Ureter (tissue), 1 donor: ENCODE data around the gene ERN2. TPM values are rescaled to one million over a fixed set of nuclear protein-coding genes. Genes with fewer than 3 reads are reported as not detected.
"Not testable (repeated sequence)": the region's sequence is repeated elsewhere in the genome, so short reads cannot be mapped to it uniquely, and the experiment has no call there.

Source experiments
- DNase-seq: peaks from one replicate; pipeline ENCODE4 v3.0.0-alpha.2; 2020; ENCODE audit warnings: low spot score
- total RNA-seq: library from RNA; stranded (reverse); gene quantifications from one replicate; pipeline ENCODE4 v1.2.4, GENCODE V29; 2023
- donor health status: DM: yes; HTN: yes; CAD: no.

Gene ERN2
- total RNA-seq, 1 donor from 2014 or later = 87.6 TPM

DNA sequence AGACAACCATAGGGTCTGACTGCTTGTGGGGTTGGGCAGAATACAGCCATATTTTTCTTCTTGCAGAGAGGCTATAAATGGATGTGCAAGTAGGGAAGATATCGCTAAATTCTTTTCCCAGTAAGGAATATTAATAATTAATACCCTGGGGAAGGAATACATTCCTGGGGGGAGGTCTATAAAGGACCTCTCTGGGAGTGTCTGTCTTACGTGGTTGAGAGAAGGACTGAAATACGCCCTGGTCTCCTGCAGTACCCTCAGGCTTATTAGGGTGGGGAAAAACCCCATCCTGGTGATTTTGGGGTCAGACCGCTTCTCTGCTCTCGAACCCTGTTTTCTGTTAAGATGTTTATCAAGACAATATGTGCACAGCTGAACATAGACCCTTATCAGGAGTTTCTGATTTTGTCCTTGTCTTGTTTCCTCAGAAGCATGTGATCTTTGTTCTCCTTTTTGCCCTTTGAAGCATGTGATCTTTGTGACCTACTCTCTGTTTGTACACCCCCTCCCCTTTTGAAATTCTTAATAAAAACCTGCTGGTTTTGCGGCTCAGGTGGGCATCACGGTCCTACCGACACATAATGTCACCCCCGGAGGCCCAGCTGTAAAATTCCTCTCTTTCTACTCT lies 9.7 kb upstream of the ERN2 start:
- DNase-seq = not testable (repeated sequence)

DNA sequence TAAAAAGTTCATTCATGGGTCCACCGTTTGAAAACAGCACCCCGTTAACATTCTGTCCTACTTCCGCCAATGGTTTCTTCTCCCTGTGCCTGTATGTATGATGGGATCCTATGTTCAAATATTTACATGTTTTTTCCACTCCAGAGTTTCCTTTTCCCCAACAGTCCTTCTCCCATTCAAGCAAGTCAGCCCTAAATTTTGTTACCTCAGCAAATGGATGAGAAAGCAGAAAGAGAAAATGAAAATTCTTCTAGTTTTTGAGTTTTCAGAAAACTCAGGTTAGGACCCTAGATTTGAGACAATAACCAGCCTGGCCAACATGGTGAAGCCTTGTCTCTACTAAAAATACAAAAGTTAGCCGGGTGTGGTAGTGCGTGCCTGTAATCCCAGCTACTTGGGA lies 3.5 kb upstream of the ERN2 start:
- no peak for DNase-seq

DNA sequence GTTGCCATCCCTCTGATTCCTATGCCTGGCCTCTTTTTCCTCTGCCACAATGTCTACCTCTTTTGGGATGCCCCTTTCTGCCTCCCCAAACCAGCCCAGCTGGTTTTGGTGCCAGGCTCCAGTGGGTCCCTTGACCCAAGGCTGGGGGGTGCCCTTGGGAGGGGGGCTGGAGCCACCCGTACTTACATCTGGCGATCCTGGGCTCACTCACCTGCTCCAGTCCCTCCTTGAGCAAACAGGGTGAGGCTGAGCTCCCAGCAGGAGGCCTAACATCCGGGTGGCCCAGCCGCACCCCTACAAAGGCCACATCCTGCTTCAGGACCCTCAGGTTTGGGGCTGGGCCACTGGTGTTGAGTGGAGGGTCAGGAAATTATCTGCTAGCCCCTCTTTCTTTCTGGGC lies 1.2 kb downstream of the ERN2 start:
- DNase-seq = peak; percentile 74

DNA sequence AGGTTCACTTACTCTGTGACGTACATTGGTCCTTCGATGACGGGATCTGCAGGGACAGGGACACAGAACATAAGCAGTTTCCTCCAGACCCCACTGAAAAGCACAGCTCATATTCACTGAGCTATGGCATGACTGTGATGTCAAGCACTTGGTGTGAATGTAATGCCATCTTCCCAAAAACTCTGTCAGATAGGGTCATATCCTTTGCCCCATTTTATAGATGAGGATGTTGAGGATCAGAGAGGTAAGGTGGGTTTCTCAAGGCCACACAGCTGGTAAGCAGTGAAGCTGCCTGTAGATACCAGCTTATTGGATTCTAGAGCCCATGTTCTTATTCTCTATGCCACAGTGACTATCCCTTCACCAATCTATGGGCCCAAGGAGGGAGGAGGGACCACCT lies 2.5 kb downstream of the ERN2 start:
- DNase-seq = no peak

DNA sequence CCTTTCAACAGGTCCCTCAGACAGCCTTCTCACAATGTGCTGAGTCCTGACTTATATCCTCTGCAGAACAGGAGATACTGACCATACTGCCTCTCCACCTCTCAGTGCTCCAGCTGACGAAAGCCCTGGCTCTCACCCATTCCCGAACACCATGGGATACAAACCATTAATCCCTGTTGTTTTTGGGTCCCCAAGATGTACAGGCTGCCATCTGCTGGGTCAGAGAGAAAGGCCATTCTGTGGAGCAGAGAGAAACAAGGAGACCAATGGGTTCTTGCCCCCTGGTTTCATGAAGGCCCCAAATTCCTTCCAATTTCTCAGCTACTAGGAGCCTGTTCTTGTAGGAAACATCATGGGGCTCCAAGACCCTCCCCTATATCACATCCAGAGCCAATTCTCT lies 3.0 kb downstream of the ERN2 start:
- no peak for DNase-seq

DNA sequence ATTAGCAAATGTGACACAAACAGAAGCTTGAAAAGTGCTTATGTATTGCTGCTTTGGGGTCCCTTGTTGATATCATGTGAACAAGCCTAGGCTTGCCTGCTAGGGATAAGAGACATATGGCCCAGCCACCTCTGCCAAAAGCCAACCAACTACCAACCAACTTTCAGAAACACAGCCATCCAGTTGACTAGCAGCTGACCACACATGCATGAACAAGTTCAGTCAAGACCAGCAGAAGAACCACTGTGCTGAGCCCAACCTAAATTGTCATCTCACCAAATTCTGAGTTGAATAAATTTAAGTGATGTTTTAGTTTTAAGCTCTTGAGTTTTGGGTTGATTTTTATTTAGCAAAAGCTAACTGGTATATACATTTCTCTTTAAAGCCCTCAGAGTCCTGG lies 3.5 kb downstream of the ERN2 start:
- no peak for DNase-seq

DNA sequence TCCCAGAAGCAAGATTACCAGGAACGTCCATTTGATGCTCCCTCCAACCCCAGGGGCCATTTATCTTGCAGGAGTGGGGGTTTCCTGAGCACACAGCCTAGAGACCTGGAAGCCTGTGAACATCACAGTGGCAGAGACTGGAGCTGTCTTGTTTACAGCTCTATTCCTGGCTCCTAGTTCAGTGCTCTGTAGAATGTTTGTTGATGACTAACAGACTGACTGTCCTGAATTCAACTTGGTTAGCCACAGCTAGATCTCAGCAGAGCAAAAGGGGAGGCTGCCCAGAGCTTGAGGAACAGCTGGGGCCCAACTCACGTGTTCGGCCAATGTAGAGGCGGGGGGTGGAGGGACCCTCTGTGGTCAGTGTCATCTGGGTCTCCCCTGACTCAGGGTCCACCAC lies 6.6 kb downstream of the ERN2 start:
- DNase-seq = no peak

DNA sequence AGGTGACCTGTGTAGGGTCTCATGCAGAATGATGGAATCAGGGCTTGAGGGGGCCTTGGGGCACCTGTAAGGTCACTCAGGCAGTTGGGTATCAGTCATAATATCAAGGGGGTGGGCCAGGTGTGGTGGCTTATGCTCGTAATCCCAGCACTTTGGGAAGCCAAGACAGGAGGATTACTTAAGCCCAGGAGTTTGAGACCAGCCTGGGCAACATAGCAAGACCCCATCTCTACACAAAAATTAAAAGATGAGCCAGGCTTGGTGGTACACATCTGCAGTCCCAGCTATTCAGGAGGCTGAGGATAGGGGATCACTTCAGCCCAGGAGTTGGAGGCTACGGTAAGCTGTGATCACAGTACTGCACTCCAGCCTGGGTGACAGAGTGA lies 7.5 kb downstream of the ERN2 start:
- no peak for DNase-seq

DNA sequence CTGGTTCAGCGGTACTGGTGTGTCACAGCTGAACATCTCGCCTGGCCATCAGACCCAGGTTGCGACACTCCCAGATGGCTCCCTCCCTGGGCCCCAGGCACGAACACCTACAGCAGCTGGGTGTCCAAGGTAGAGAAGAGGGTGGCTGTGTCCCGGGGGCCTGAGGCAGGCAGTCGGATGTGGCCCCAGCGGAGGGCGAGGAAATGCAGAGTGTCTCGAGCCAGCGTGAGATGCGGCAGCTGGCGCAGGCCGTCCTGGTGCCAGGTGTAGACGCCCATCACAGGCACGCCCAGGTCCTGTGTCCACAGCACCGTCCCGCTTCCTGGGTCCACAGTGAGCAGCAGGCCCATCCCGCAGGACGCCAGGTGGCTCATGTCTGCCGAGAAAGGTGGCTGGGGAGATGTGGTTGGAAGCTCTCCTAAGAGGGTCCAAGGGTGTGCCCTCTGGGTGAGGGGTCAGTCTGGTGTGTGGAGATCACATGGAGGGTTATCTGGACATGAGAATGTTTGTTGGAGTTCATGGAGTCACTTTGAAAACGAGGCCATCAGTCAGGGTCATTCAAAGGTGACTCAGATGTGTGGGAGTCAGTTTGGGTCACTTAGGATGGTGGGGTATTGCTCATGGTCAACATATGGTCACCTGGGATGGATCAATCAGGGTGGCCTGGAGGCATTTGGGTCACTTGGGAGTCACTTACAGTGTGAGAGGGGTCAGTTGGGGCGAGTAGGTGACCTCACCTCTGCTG lies 8.1 kb downstream of the ERN2 start:
- no peak for DNase-seq

DNA sequence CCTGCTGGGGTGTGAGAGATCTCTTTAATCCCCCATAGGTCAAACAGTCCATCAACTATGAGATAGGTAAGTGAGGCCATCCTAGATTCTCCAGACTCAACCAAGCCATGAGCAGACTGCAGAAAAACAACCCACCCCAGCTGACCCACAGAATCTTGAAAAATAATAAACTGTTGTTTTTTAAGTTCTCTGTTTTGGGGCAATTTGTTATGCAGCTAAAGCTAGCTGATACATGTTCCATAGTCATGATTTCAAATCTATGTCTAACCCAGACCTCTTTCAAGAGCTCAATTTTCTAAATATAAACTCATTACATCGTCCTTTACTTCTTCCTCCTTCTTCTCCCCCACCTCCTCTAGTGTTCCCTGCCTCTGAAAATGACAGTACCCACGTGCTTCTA lies 10.1 kb downstream of the ERN2 start:
- no peak for DNase-seq

DNA sequence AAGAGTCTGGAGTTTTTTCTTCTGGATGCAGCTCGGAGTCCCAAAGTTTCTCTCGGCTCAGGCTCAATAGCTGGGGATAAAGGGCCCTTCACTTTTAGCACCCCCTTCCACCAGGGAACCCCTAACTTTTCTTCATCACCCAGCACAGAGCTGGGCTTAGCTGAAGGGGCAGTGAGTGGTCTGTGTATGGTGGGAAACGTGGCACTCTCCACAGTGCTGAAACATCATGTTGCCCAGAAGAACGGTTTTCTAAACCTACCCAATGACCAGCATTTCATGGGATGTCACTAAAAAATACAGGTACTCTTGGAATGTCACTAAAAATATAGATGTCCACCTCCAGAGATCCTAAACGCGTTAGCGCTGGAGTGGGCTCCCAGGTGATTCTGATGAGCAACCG lies 12.0 kb downstream of the ERN2 start:
- no peak for DNase-seq

DNA sequence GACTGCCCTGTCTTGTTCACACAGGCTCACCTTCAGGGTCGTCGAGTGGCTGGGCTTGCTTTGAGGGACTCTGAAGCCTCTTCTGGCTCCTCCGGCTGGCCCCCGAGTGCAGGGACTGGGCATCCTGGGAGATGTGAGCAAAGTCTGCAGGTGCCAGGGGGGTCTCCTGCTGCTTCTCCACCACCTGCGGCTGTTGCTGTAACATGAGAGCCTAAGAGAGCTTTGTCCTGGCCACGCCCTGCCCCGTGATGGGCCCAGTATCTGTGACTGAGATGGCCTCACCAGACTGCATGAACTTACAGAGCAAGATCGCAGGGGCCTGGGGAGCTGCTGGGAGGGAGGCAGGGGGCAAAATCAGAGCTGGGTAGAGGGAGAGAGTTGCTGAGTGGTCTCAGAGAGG lies 12.5 kb downstream of the ERN2 start:
- no peak for DNase-seq

DNA sequence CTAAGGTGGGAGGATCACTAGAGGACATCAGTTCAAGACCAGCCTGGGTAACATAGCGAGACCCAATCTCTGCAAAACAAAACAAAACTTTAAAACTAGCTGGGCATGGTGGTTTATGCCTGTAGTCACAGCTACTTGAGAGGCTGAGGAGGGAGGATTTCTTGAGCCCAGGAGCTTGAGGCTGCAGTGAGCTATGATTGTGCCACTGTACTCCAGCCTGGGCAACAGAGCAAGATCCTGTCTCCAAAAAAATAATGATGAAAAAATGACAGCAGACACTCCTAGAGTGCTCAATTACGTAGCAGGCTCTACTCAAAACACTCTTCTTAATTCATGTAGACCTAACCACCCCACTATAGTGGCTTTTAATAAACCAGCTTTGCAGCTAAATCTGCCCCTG lies 12.9 kb downstream of the ERN2 start:
- DNase-seq = no peak

DNA sequence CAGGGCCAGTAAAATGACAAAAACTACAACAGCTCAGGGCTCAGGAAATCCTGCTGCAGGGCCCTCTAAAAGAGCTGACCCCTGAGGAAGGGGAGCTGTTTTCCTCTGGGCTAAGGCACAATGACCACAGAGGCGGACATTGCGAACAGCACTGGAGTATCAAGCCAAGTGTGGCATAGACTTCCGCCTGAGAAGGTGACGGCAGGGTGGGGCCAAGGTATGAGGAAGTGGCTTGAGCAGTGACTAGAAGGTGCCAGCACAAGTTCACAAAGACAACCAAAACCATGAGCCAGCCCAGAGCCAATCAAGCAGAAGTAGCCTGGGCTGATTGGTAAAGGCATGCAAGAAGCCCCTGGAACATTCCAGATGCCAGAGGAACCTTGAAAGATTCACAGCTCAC lies 13.9 kb downstream of the ERN2 start:
- peak; percentile 86 for DNase-seq

DNA sequence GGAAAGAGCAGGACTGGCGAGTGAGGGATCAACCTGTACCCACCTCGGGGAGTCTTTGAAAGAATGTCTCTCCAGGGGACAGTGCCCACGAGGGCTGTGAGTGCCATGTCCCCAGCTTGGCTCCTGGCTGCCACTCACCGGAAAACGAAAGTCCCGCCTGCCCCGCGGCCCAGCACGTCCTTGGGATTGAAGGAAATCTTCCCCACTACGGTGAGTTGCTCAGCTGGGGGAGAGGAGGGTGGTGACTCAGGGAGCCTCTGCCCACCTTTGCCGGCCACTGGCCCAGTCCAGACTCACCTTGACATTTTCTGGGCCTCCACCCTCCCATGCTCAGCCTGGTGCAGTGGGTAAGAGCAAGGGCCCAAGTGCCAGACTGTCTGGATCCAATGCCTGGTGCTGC lies 17.3 kb downstream of the ERN2 start:
- DNase-seq = no peak

DNA sequence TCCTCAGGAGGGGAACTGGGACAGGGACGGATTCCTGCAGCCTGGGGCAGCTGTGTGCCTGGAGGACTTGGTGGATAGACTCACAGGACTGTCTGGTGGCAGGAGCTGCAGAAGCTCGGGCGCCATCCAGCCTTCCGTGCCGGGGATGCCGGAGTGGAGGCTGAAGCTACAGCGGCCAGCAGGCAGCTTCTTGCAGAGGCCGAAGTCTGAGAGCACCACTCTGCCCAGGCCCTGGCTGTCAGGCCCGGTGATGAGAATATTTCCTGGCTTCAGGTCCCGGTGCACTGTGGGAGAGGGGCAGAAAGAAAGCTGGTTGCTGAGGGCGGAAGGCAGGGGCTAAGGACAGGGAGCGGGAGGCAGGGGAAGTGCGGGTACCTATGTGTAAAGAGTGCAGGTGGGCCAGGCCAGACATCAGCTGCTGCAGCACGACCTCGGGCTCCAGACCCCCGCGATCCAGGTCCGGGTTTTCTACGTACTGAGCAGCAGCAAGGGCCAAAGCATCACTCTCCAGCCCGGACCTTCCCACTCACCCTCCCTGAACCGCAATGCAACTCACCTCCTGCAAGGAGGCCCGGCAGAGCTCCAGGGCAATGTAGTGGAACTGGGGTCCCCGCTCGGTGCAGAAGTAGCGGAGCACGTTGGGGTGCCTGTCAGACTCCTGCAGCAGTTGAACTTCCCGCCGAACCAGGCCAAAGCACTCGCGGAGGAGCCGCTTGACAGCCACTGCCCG lies 18.2 kb downstream of the ERN2 start:
- DNase-seq = no peak

DNA sequence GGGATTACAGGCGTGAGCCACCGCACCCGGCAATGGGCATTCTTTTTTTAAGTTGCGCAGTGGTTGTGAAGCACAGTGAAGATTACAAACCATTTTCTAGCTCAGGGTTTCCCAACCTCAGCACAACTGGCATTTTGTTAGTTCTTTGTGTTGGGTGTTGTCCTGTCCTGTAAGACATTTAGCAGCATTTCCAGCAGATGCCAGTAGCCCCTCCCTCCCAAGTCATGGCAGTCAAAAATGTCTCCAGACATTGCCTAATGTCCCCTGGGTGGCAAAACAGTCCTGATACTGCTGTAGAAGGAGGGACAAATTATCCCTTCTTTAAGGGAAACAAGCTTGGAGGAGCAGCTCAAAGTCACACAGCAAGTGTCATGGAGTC lies 18.8 kb downstream of the ERN2 start:
- DNase-seq = no peak

DNA sequence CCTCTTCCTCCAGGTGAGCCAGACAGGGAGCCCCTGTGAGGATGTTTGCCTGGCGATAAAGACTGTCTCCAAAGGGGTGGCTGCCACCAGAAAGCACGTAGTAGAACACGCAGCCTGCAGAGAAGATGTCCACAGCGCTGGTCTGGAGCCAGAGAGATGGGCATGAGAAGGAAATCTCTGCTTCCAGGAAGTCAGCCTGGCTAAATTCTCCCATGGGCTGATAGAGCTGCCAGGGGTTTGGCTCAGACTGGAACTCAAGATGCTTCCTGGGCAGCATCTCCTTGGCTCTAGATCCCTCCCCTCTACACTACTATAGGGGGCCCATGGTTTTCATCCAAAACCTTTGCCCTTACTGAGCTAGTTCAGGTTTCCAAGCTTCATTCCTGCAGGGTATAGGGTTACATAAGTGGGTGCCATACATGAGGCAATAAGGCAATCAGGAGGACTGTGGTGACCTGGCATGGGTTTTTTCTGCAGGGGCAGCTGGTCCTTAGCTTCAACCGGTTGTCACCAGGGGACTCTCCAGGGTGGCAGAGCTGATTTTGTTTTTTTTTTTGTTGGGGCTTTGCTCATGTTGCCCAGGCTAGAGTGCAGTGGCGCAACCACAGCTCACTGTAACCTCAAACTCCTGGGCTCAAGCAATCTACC lies 20.7 kb downstream of the ERN2 start:
- no peak for DNase-seq

DNA sequence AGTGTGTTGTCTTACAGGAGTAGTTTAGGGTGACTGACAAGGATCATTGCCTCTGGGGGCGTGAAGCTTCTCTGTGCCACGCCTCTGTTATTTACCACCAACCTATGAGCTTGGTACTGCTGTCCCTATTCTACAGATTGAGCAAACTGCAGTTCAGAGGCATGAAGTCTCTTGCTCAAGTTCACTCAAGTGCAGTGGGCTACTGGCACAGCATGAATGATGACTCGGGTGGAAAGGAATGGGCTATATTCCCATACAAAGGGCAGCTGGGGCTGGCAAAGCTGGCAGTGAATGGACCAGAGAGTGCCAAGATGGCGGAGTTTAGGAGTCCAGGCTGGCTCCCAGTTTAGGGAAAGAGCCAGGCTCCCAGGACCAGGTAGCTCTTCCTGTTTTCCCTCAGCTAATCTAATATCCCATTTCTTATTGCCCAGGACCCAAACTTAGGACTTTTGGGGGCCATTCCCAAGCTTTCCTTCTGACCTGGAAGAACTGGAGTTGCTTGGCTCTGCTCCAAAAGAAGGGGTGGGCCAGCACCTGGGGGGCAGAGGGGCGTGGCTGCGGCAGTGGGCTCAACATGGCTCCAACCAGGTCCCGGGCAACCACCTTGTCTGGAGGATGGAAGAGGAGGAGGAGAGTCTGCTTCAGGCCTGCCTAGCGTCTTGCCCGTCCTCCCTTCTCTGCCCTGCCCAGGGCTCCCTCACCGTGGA lies 21.4 kb downstream of the ERN2 start:
- no peak for DNase-seq

DNA sequence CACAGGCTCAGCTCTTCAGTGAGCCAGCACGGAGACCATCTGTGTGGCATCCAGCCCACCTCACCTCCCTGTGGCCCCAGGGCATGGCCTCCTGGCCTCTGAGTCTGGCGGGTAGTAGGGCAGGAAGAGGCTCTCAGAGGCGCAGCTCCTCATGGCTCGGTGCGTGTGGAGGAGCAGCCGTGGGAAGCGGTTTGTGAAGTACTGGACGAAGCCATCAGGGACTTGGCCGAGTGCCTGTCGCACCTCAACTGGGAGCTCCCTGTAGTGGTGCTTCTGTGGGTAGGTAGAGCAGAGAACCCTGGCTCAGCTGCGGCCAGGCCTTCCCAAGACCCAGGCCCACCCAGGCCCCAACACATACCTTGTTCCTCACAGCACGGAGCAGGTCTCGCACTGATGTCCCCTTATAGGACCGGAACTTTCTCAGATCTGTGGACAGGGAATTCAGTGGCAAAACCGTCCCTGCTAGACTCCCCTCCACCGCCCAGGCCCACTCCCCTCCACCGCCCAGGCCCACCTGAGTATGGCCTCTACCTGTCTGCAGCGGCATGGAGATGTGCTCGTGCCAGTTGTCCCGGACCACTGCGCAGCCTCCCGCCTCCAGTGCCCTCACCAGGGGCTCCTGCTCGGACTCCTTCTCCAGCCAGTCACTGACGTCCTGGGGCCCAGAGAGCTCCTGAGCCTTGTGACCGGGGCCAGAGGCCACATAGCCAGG lies 22.1 kb downstream of the ERN2 start:
- no peak for DNase-seq

DNA sequence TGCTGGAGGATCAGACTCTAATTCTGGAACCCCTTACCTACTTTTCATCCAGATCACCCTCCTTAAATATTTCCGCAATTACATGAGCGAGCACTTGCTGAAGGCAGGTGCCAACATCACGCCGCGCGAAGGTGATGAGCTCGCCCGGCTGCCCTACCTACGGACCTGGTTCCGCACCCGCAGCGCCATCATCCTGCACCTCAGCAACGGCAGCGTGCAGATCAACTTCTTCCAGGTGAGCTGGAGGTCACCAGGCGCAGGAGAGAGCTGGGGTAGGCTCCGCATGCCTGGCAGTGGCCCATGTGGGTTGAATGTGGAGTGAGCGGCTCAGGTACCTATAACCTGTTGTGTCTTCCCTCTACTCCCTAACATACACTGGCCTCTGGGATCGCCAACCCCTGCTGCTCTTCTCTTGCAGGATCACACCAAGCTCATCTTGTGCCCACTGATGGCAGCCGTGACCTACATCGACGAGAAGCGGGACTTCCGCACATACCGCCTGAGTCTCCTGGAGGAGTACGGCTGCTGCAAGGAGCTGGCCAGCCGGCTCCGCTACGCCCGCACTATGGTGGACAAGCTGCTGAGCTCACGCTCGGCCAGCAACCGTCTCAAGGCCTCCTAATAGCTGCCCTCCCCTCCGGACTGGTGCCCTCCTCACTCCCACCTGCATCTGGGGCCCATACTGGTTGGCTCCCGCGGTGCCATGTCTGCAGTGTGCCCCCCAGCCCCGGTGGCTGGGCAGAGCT lies 23.4 kb downstream of the ERN2 start:
- no peak for DNase-seq
